MCF 10A (cell line): Measurements from ENCODE around the gene QSOX2. TPM values are rescaled to one million over a fixed set of nuclear protein-coding genes. Genes with fewer than 3 reads are reported as not detected.

Source experiments
- BruUV-seq: library from RNA; stranded (reverse); fragments of 400-500 nt; replicated peaks from 2 replicates; lab custom pipeline; 2021; lab: Mats Ljungman, UMichigan
- CTCF ChIA-PET: fragments of 300-600 bp; sonication (Branson Sonifier 250); formaldehyde crosslinking; extraction: SDS; loops from one replicate; lab custom pipeline; 2021; ENCODE audit warnings: antibody characterized with exemption, inconsistent platforms; lab: Yijun Ruan, JAX
- POLR2A ChIA-PET: fragments of 300-600, 350-650 bp; sonication (Branson Sonifier 250); formaldehyde crosslinking; extraction: SDS; loops from one replicate; lab custom pipeline; 2020; ENCODE audit warnings: antibody characterized with exemption, inconsistent platforms; lab: Yijun Ruan, JAX
- DNase-seq: peaks from one replicate; pipeline ENCODE4 v3.0.0-alpha.2; 2018; ENCODE audit not compliant: unreplicated experiment
- H3K27ac Mint-ChIP-seq: one replicate; pipeline ENCODE4 v1.8.0; 2022; ENCODE audit warnings: mild to moderate bottlenecking, low read depth, mixed read lengths; ENCODE audit not compliant: unreplicated experiment
- H3K27me3 Mint-ChIP-seq: one replicate; pipeline ENCODE4 v1.8.0; 2022; ENCODE audit warnings: mixed read lengths; ENCODE audit not compliant: insufficient read depth, unreplicated experiment
- H3K36me3 Mint-ChIP-seq: one replicate; pipeline ENCODE4 v1.8.0; 2022; ENCODE audit warnings: mild to moderate bottlenecking, moderate library complexity, mixed read lengths; ENCODE audit not compliant: insufficient read depth, unreplicated experiment
- H3K4me1 Mint-ChIP-seq: one replicate; pipeline ENCODE4 v1.8.0; 2022; ENCODE audit warnings: mixed read lengths; ENCODE audit not compliant: insufficient read depth, unreplicated experiment
- H3K4me3 Mint-ChIP-seq: one replicate; pipeline ENCODE4 v1.8.0; 2022; ENCODE audit warnings: mild to moderate bottlenecking, moderate library complexity, mixed read lengths; ENCODE audit not compliant: unreplicated experiment
- H3K9me3 Mint-ChIP-seq: one replicate; pipeline ENCODE4 v1.8.0; 2022; ENCODE audit warnings: mixed read lengths; ENCODE audit not compliant: unreplicated experiment
- CTCF ChIP-seq: fragments of 200-600 bp; IDR thresholded peaks from one replicate; pipeline ENCODE4 v1.8.0; 2022; ENCODE audit warnings: antibody characterized with exemption, mild to moderate bottlenecking; ENCODE audit not compliant: unreplicated experiment
- intact Hi-C: fragments of 100-400 bp; cut with micrococcal nuclease; formaldehyde crosslinking; loops from 2 replicates; pipeline ENCODE4 v1.14.1; 2022
- total RNA-seq: library from RNA; stranded (reverse); gene quantifications from 2 replicates; pipeline ENCODE4 v1.2.3, GENCODE V29; 2022

The QSOX2 gene
- total RNA-seq, 1 experiment from 2014 or later: 27.7 TPM

- no peak for TF ChIP-seq CTCF
- Mint-ChIP-seq H3K36me3 (no peaks in the 10 kb centered on the region), H3K27me3 (peaks cover 36% of the 10 kb centered on the region), H3K27ac (no peak overlapping the region), H3K4me1 (no peaks in the 10 kb centered on the region), H3K9me3 (no peaks in the 10 kb centered on the region), H3K4me3 (no peak overlapping the region)
- ChIA-PET CTCF (interaction anchor here (1.2 to 1.4 kb wide), 2 partner anchors 9 to 11 kb away, joined by 3 to 9 read pairs; no protein-coding TSS in a partner anchor), POLR2A (no interaction called here)
- no TSS peak for BruUV-seq
- intact Hi-C loops: no loop called here
- DNase-seq: no peak
Observed at GRCh38 chr9:136169495-136169894, 76.1 kb downstream of the QSOX2 start.

GRCh38 chr9:136163248-136163850 lies 82.3 kb downstream of the QSOX2 start:
- Mint-ChIP-seq H3K9me3 (no peaks in the 10 kb centered on the region), H3K4me3 (no peak overlapping the region), H3K27ac (no peak overlapping the region), H3K27me3 (peaks cover 7% of the 10 kb centered on the region), H3K36me3 (no peaks in the 10 kb centered on the region), H3K4me1 (no peaks in the 10 kb centered on the region)
- intact Hi-C loops: no loop called here
- ChIA-PET CTCF (no interaction called here), POLR2A (no interaction called here)
- DNase-seq: no peak
- TF ChIP-seq CTCF: no peak
- no TSS peak for BruUV-seq

- no peak overlapping the region for H3K4me3 Mint-ChIP-seq
- no peak for DNase-seq
- H3K4me1 Mint-ChIP-seq: no peaks in the 10 kb centered on the region
- BruUV-seq: no TSS peak
- CTCF ChIA-PET: interaction anchor here (0.6 to 0.9 kb wide), 2 partner anchors 8 to 169 kb away, joined by 3 to 4 read pairs; no protein-coding TSS in a partner anchor
- H3K9me3 Mint-ChIP-seq: no peaks in the 10 kb centered on the region
- H3K27me3 Mint-ChIP-seq: no peaks in the 10 kb centered on the region
- intact Hi-C loops: no loop called here
- no peak for TF ChIP-seq CTCF
- POLR2A ChIA-PET: interaction anchor here (0.6 kb wide), 1 partner anchor 163 kb away, joined by 3 read pairs; no protein-coding TSS in a partner anchor
- no peaks in the 10 kb centered on the region for H3K36me3 Mint-ChIP-seq
- no peak overlapping the region for H3K27ac Mint-ChIP-seq
Observed at GRCh38 chr9:136160995-136161610, 84.5 kb downstream of the QSOX2 start.

GRCh38 chr9:136160381-136160841 lies 85.2 kb downstream of the QSOX2 start:
- Mint-ChIP-seq H3K4me1 (no peaks in the 10 kb centered on the region), H3K4me3 (no peak overlapping the region), H3K36me3 (no peaks in the 10 kb centered on the region), H3K9me3 (no peaks in the 10 kb centered on the region), H3K27me3 (peaks cover 6% of the 10 kb centered on the region), H3K27ac (no peak overlapping the region)
- no TSS peak for BruUV-seq
- no peak for TF ChIP-seq CTCF
- intact Hi-C loops: no loop called here
- ChIA-PET CTCF (interaction anchor here (0.9 kb wide), 1 partner anchor 9 kb away, joined by 3 read pairs; no protein-coding TSS in a partner anchor), POLR2A (no interaction called here)
- DNase-seq: no peak
